ENCODE data around the gene ANAPC1. TPM values are rescaled to one million over a fixed set of nuclear protein-coding genes. Genes with fewer than 3 reads are reported as not detected.

The ANAPC1 gene
- total and polyA plus RNA-seq, 2 donors (not counting 1 experiment from before 2014, with no cell fraction given), result 16.4 to 69.3 TPM

DNA sequence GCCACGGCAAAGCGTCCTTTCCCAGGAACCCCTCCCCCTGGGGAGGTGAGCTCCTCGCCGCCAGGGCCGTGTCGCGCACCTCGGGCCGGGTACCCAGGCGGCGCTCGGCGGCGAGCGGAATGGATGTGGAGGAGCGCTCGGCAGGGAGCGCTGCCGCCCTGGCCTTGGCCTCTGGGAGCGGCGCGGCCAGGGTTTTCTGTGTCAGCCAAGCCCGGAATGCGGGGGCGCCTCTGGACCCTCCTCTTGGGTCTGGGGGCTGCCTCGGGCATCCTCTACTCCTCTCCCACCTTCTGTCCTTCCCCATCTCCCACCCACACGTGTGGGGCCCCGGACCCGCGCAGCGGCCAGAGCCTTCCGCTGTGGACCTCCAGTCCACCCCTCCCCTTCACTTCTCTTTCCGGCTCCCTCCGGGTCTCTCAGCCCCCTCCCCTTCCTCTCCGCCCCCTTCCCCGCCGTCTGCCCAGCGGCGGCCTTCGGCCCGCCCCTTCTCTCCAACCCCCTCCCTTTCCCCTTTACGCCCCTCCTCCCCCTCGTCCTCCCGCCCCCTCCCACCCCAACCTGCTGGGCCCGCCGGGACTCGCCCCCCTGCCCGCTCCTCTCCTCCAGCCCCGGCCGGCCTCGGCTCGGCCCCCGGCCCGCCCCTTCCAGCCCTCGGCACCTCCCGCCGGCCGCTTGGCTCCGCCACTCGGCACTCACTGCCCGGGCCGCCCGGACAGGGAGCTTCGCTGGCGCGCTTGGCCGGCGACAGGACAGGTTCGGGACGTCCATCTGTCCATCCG lies 14.1 kb upstream of the ANAPC1 start, which contains the start of gene MERTK:
MERTK (plus strand) TSS at position 684 of the 779 bp plus-strand sequence. CDS start 129 bp downstream, outside the sequence.
- intact Hi-C loops (cut with micrococcal nuclease), result no loop called here
- H3K4me2 ChIP-seq (replicated peaks; ENCODE audit: low read depth, low read length, poor library complexity, severe bottlenecking), result peak within 1 kb of the TSS; percentile 100

More for the DNA sequence above, 14.1 kb upstream of the ANAPC1 start, which contains the start of gene MERTK:
- no peaks in the 10 kb centered on the region for H3K79me2 ChIP-seq (ENCODE audit: control insufficient read depth, insufficient read depth, low read length)
- no peaks in the 10 kb centered on the region for H3K36me3 ChIP-seq (replicated peaks in 1 of 2; ENCODE audit: control extremely low read depth in 1 of 2, control insufficient read depth in 1 of 2, extremely low read depth in 1 of 2, insufficient read depth in 2 of 2, low read length in 1 of 2)
- DNase-seq (peak; percentile 70), ATAC-seq (ENCODE audit: low read depth) (peak; percentile 61)
- peak within 1 kb of the TSS; percentile 70 for H3K9ac ChIP-seq (ENCODE audit: low read length)
- peaks cover 21 to 23% of the 10 kb centered on the region in 2 donors for H3K4me1 ChIP-seq (ENCODE audit: control insufficient read depth in 2 of 2, insufficient read depth in 2 of 2, low read length in 2 of 2)
- TF ChIP-seq, protein P1, sequence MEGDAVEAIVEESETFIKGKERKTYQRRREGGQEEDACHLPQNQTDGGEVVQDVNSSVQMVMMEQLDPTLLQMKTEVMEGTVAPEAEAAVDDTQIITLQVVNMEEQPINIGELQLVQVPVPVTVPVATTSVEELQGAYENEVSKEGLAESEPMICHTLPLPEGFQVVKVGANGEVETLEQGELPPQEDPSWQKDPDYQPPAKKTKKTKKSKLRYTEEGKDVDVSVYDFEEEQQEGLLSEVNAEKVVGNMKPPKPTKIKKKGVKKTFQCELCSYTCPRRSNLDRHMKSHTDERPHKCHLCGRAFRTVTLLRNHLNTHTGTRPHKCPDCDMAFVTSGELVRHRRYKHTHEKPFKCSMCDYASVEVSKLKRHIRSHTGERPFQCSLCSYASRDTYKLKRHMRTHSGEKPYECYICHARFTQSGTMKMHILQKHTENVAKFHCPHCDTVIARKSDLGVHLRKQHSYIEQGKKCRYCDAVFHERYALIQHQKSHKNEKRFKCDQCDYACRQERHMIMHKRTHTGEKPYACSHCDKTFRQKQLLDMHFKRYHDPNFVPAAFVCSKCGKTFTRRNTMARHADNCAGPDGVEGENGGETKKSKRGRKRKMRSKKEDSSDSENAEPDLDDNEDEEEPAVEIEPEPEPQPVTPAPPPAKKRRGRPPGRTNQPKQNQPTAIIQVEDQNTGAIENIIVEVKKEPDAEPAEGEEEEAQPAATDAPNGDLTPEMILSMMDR (IDR thresholded peaks at IDR 0.05), result peak; percentile 19
- no peak for TF ChIP-seq EZH2 (IDR thresholded peaks at IDR 0.05; ENCODE audit: borderline replicate concordance, insufficient read depth, low read depth, low read length, poor library complexity, severe bottlenecking)
- Mint-ChIP-seq H3K4me3 (peak within 1 kb of the TSS; percentile 88), H3K27me3 (peaks cover 47% of the 10 kb centered on the region), H3K4me1 (peaks cover 19% of the 10 kb centered on the region), H3K9me3 (ENCODE audit: insufficient read depth) (no peaks in the 10 kb centered on the region), H3K27ac (peak within 1 kb of the TSS; percentile 61)
- ChIA-PET POLR2A (interaction anchor here (0.6 kb wide), 1 partner anchor 157 kb away, joined by 8 read pairs; the partner anchor contains the start of gene TMEM87B), CTCF (interaction anchor here (0.6 to 1.8 kb wide), 7 partner anchors 8 to 208 kb away, joined by 3 to 7 read pairs (median 5); no protein-coding TSS in a partner anchor)
- WGBS (ENCODE audit: insufficient coverage), result under 1% methylated on average over 62 of the region's 71 CpGs
- H3K9me3 ChIP-seq (ENCODE audit: control extremely low read depth in 1 of 3, control insufficient read depth in 2 of 3, insufficient read depth in 1 of 3, low read length in 2 of 3), result peaks cover 0 to 8% (median 0%) of the 10 kb centered on the region in 3 donors
- H3K4me3 ChIP-seq (ENCODE audit: control extremely low read depth in 1 of 5, extremely low read depth in 1 of 5, insufficient read depth in 1 of 5, low read depth in 2 of 5, low read length in 4 of 5), result peak within 1 kb of the TSS; percentile 44 to 74 (median 58)
- peak within 1 kb of the TSS; percentile 84 for H2AFZ ChIP-seq (ENCODE audit: insufficient read depth, low read depth, low read length, poor library complexity, severe bottlenecking)
- no peaks in the 10 kb centered on the region for H4K20me1 ChIP-seq (ENCODE audit: control insufficient read depth, insufficient read depth, low read length, poor library complexity, severe bottlenecking)
- H3K27ac ChIP-seq (ENCODE audit: low read length in 2 of 2), result no peak within 1 kb of the TSS
- H3K27me3 ChIP-seq (replicated peaks in 1 of 4; ENCODE audit: control extremely low read depth in 1 of 4, control insufficient read depth in 3 of 4, insufficient read depth in 4 of 4, low read length in 3 of 4), result peaks cover 0 to 47% (median 19%) of the 10 kb centered on the region in 4 experiments
